Subcutaneous adipose tissue (tissue), 4 donors: ENCODE data around the gene ZPR1. TPM values are rescaled to one million over a fixed set of nuclear protein-coding genes. Genes with fewer than 3 reads are reported as not detected.

ENCODE experiments used
- CTCF ChIP-seq: fragments of 450-650 bp; IDR thresholded peaks from one replicate; pipeline ENCODE4 v1.5.1; 2016; ENCODE audit warnings: low read depth, mild to moderate bottlenecking, control low read depth, antibody characterized with exemption, moderate library complexity
- total RNA-seq, 4 donors: library from RNA; depleted of rRNA; stranded (reverse); fragments of >200 nt; gene quantifications; one replicate each; pipeline ENCODE4 v1.1.0, GENCODE V29; 2016

ZPR1 gene
- total RNA-seq, 4 donors from 2014 or later = 27.6 to 39.4 (median 31.2) TPM

GRCh38 chr11:116826751-116827431 is 39.1 kb upstream of the ZPR1 start:
- TF ChIP-seq CTCF = no peak

GRCh38 chr11:116825854-116826750 is 38.3 kb upstream of the ZPR1 start:
- TF ChIP-seq CTCF = no peak

GRCh38 chr11:116825434-116825833 is 37.6 kb upstream of the ZPR1 start:
- TF ChIP-seq CTCF = no peak

DNA sequence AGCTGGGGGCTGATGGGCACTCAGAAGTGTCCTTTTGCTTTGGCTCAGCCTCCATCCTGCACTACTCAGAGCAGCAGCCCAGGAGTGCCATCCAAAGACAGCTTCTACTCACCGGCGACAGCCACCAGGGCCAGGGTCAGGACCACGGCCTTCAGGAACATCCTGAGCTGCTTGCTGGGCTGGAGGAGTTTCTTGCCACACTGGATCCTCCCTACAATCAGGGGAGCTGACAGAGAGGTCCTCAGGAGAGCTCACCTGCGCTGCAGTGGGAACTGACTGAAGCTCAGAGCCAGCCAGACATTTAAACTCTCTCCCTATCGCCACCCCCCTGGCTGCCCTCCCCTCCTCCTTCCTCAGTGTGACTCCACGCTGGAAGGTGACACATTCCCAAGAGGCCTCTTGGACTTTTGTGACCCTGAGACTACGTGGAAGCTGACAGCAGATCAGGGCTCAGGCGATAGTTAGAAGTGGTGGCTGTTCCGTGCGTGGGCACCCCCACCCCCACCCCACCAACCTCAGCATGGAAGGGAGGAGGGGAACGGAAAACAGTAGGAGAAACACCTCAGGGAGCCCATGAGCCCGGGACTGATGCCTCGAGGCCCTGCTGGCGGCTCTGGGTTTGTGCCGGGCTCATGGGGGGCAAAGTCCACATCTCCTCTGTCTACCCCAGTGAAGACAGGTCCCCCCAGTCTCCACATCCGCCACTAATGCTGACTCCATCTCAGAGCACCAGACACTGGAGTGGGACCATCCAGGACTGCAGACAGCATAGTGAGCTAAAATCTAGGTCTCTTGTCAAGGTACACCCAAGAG is 35.4 kb upstream of the ZPR1 start, which contains the start of gene APOA4:
TSS of gene APOA4 (minus strand) at position 274 of the 813 bp plus-strand sequence. CDS start at position 161, 113 bp downstream.
- no peak for TF ChIP-seq CTCF

- TF ChIP-seq CTCF = no peak
These were observed 34.8 kb upstream of the ZPR1 start for GRCh38 chr11:116822575-116822974.

DNA sequence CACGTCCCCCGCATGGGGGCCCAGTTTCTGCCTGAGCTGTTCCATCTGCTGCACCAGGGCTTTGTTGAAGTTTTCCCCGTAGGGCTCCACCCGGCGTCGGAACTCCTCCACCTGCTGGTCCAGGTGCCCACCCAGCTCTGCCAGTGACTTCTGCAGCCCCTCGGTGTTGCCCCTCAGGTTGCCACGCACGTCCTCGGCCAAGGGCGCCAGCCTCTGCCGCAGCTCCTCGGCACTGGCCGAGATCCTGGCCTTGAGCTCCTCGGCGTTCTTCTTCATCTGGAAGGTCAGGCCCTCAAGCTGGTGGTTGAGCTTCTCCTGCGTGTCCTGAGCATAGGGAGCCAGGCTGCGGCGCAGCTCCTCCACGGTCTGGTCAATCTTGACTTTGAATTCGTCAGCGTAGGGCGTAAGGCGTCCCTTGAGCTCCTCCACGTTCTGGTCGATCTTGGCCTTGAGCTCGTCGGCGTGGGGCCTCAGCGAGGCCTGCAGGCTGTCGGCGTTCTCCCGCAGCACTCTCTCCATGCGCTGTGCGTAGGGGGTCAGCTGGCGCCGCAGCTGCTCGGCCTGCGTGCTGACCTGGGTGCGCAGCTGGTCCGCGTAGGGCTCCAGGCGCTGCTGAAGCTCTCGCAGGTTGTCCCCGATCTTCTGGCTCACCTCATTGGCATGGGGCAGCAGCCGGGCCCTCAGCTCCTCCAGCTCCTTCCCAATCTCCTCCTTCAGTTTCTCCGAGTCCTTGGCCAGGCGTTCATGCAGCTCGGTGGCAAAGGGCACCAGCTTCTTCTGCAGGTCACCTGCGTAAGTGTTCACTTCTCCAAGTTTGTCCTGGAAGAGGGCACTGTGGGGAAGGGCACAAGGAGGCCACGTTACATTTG is 33.5 kb upstream of the ZPR1 start:
- TF ChIP-seq CTCF = no peak
